Measurements from ENCODE around the gene BMPR1A.

The BMPR1A gene

DNA sequence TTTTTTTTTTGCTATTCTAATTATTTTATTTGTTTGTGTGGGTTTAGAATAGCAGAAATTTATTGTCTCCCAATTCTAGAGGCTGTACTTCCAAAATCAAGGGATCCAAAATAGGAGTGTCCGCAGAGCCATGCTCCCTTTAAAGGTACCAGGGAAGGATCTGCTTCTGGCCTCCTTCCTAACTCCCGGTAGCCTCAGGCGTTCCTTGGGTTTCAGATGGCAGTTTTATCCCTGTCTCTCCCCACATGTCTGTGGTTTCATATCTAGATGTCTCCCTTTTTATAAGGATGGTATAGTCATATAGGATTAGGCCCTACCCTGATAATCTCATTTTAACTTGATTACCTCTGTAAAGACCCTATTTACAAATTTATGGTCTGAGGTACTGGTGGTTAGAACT lies 48.4 kb downstream of the BMPR1A start:
- no peak for DNase-seq

- no peak for DNase-seq
Measured at GRCh38 chr10:86813101-86813500, 56.7 kb downstream of the BMPR1A start.

DNA sequence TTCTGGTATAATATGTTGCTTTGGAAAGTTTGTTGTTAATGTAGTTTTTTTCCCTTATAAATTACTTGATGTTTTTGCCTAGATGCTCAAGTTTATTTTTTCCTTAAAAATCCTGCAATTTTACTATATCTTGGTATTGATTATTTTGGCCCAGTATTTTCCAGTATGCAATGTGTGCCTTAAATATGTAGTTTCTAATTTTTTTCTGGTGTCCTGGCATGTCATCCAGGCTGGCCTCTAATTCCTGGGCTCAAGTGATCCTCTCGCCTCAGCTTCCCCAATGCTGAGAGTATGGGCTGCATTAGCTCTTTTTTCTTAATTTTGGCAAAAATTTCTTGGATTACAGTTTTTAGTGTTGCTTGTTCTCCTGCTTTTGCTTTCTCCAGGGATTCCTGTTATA lies 57.6 kb downstream of the BMPR1A start:
- no peak for DNase-seq

GRCh38 chr10:86815035-86815617 lies 58.7 kb downstream of the BMPR1A start:
- DNase-seq: no peak

DNA sequence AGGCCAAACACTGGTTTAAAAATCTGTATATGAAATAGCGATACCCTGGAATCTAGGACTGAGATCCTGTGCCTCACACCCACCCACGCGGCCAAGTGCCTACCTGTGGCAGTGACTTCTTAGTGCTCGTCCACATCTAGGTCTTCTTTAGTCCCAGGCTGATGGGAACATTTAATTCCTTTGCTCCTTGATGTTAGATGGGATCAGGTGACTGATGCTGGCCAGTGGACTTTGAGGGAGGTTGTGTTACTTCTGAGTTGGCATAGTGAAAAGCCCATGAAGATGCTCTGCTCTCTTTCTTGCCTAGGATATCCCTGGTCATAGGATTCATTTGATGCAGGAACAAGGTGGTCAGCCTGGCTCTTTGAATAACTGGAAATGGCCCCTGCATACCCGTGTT lies 59.2 kb downstream of the BMPR1A start:
- no peak for DNase-seq

DNA sequence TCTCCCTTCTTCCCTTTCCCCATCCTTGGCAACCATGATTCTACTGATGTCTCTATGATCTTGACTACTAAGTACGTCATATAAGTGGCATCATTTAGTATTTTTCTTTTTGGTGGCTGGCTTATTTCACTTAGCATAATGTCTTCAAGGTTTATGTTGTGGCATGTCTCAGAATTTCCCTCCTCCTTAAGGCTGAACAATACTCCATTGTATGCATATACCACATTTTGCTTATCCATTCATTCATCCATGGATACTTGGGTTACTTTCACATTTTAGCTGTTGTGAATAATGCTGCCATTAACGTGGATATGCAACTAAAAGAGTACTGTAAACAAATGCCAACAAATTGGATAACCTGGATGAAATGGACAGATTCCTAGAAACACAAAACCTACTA lies 60.8 kb downstream of the BMPR1A start:
- no peak for DNase-seq

DNA sequence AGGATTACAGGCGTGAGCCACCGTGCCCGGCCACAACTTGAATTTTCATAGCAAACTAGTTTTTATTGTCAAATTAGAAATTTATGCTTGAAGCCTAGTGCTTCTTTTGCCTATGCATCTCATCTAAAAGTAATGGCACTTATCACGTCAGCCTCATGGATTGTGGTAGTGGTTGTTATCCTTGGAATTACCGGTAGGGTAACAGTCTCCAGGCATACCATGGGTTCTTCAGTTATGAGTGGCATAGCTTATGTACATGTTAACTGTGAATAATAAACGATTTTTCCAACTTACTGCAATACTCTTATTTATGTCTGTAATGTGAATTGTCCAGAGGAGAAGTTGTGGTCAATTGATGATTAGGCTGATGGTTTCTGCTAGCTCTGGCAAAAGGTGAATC lies 63.1 kb downstream of the BMPR1A start:
- DNase-seq: no peak

DNA sequence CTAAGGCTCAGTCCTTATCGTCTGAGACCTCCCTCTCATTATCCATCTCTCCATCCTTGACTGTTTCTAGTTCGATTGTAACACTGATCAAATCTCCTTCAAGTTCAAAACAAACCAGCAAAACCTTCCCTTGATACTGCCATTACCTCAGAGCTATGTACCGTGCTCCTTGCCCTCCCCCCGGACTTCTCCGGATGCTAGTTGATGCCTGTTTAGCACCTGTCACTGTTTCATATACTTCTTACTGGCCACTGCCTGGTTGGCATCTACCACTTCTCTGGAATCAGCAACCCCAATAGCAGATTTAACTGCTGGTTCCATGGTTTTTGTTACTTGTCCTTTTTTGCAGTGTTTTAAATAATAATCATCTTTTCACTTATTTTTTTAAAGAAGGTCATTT lies 64.1 kb downstream of the BMPR1A start:
- no peak for DNase-seq

GRCh38 chr10:86821388-86821999 lies 65.1 kb downstream of the BMPR1A start:
- DNase-seq: no peak

GRCh38 chr10:86823565-86823964 lies 67.1 kb downstream of the BMPR1A start:
- DNase-seq: no peak

- DNase-seq: no peak
Measured at GRCh38 chr10:86824151-86824550, 67.7 kb downstream of the BMPR1A start.

- DNase-seq: no peak
Measured at GRCh38 chr10:86825366-86825765, 68.9 kb downstream of the BMPR1A start.

- no peak for DNase-seq
Measured at GRCh38 chr10:86827639-86828038, 71.2 kb downstream of the BMPR1A start.

- DNase-seq: no peak
Measured at GRCh38 chr10:86828145-86828544, 71.7 kb downstream of the BMPR1A start.

DNA sequence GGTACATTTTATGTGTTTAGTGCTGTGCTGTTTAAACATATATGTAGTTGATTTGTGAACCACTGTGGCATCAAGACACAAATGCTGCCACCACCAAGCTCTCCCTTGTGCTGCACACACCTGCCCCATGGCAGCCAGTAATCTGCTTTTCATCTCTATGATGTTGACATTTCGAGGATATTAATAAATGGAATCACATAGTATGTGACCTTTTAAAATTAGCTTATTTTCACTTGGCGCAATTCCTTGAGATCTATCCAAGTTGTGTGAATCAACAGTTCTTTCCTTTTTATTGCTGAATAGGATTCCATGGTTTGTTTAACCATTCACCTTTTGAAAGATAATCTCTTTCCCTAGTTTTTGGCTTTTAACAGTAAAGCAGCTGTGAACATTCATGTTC lies 73.1 kb downstream of the BMPR1A start:
- DNase-seq: no peak

DNA sequence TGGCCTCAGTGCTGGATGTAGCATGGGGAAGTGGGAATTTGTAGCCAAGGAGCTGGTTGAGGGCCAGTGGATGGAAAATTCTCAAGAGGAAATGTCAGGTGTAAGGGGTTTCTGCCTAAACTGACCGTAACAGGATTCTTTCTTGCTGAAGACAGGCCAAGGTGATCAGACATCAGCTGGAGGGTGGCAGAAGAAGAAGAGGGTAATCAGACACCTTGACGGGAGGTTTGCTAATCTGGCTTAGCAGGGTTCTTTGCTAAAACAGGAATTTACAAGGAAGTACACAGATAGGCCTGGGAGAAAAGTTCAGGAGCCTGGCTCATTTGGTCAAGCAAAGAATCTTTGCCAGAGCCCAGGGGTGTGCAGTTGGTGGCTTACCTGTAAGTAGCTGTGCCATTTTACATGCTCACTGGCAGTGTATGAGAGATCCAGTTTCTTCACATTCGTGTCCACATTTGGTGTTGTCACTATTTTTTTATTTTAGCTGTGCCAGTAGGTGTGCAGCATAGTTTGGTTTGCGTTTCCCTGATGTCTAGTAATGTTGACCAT lies 73.7 kb downstream of the BMPR1A start:
- DNase-seq: no peak

DNA sequence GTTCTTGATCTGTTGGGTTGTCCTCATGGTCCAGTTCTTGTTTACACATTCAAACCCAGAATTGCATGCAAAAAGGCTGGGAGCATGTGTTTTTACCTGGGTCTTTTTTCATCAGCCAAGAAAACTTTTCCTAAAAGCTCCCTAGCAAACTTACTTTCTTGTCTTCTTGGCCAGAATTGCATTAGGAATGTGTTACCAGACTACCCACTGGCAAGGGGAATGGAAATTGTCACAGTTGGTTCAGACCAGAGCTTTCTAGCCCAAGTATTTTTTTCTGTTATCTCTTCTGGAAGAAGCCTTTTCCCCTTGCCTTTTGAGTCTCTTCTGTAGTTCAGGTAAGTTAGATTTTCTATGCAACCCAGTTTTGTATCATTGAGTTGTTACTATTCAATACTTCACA lies 77.5 kb downstream of the BMPR1A start:
- DNase-seq: no peak

- DNase-seq: peak in 1 of 5 experiments; percentile 85
Measured at GRCh38 chr10:86836044-86836443, 79.6 kb downstream of the BMPR1A start.

- no peak for DNase-seq
Measured at GRCh38 chr10:86837663-86838062, 81.2 kb downstream of the BMPR1A start.

GRCh38 chr10:86840498-86840897 lies 84.1 kb downstream of the BMPR1A start:
- no peak for DNase-seq

- DNase-seq: no peak
Measured at GRCh38 chr10:86846088-86846487, 89.7 kb downstream of the BMPR1A start.

DNA sequence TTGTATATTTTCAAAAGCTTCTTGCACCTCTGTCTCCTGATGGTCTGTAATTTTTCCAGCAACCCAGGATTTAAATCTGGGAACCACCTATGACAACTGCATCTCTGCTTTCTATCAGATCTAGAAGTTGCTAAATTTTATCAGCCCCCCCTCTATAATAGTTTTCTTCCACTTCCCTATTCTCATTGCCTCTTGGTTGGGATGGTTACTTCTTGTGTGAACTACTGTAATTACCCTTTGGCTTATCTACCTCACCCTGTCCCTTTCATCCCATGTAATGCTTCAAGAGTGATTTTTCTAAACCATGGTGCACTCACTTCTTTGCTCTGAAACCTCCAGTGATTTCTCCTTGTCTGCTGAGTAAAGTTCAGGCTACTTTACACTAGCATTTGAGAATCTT lies 92.3 kb downstream of the BMPR1A start:
- no peak for DNase-seq

DNA sequence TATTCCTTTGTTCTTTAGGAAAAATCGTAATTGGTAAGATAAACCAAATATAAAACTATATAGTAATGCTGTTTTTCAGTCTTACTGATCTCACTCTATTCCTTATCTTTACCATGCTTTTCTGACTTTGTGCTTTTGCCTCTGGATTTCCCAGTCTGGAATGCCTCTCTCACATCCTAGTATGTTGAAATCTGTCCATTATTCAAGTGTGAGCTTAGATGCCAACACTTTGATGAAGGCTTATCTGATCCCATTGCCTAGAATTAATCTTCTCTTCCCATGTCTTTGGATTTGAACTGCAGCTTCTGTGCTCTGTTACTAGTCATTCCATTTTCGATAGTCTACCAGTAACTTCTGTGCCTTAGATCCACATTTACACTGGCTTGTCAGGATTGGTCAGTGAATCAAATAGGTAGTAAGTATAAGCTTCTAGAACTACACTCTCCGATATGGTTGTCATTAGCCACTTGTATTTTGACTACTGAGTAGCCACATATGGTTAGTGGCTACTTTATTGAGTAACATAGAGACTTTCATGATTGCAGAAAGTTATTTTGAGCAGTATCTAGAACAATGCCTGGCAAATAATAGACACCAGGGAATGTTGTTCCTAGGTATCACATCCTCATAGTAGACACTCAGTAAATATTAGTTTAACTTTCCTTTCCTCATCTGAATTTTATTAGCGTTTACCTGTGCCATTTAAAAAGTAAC lies 92.9 kb downstream of the BMPR1A start:
- no peak for DNase-seq

- DNase-seq: no peak
Measured at GRCh38 chr10:86850481-86850880, 94.1 kb downstream of the BMPR1A start.
